HG02981 (cell line): ENCODE data around the gene MACROD1.

ENCODE experiments used
- ATAC-seq: cut with Tn5 transposase; IDR thresholded peaks from one replicate; pipeline ENCODE4 v1.9.1; 2021; ENCODE audit warnings: mild to moderate bottlenecking, moderate library complexity; ENCODE audit not compliant: unreplicated experiment

Gene MACROD1

DNA sequence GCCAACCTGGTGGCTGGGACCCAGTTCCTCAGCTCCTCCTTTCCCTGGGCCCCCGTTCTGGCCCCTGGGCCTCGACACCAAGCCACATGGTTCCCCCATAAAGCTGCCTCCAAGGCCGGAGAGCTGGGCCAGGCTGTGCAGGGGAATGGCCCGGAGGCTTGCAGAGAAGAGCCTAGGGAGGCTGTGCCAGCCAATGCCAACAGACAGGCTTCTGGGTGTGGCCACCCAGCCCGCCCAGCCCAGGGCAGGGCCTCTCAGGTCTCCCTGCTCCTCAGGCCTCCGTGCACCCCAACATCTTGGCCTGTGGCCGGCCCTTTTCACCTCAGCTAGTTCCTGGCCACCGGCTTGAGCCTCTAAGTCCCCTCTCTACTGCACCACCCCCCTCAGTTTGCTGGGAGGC lies 147.6 kb downstream of the MACROD1 start:
- no peak for ATAC-seq

DNA sequence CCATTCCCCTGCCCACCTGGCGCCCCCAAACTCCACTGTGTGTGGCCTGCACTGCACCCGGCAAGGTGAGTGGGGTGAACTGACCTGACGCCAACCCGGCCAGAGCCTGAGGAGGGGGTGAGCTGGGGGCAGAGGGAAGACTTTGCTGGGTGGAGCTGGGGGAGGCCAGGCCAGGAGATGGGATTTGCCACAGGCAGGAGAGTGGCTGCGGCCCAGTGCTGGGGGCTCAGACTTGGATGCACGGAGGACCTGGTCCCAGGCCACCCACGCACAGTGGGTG lies 148.0 kb downstream of the MACROD1 start:
- ATAC-seq: no peak

DNA sequence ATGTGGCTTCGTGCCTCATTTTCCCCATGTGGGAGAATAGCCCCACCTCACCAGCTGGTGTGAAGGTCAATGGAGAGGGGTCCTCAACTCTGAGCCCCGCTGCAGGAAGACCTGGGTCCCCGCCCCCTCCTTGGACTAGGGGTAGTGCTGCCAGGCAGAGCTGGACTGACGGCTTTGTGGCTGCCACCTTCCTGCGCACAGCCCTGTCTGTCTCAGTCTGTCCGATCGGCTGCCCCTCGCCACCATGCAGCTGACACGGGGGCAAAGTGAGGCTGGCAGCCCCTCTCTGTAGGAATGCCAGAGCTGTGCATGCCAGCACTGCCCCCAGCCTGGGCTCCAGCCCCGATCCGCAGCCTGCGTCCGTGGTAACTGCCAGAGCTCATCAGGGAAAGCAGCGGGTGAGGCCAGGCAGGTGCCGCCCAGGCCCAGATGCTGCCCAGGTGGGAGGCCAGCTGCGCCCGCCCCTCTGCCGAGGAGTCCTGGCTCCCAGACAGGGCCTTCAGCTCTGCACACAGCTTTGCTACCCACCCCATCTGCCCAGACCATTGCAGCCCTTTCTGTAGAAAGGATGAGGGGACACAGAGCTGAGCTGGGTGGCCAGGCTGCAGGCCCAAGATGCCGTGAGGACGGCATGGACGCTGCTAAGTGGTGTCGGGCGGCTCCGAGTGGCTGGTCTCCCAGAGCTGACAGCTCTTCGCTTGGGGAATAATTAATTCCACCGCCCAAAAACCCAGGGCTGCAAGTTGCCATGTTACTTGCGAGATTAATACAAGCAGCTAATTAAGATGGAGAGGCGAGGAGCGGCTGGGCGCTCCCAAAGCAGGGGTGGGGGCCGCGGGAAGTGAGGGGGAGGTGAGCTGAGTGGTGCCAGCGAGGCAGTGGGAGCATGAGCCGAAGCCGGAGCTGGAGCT lies 149.7 kb downstream of the MACROD1 start:
- ATAC-seq: no peak

DNA sequence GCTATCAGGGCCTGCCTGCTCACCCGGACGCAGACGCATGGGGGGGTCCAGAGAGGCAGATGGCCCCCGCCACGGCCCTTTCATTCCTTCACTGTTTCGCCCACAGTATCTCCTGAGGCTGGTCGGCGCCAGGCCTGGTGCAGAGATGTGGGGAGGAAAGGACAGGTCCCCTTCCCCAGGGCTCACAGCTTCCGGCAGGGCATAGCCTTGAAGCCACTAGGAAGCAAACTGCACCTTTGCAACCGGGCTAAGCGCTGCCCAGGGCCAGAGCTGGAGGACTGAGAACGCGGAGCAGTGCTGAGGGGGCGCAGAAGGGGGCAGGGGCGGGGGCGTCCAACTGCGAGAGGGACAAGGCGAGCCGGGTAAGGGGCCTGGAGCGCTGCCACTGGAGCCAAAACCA lies 150.4 kb downstream of the MACROD1 start:
- ATAC-seq: no peak

DNA sequence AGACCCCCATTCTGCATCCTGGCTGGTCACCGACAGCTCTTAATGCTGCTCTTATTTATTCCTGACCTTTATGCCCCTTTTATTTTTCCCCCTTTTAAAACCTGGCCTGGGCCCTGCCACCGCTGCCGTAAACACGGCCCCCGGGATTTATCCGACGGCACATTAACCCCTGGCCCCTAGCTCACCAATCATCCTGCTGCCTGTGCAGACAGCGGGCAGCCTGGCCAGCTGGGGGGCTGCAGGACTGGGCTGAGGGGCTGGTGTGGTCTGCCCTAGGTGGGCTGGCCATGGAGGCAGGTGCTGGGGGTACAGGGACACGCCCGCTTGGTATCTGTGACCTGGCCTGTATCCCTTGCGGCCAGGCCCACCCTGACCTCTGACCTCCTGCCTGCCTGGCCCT lies 151.6 kb downstream of the MACROD1 start:
- ATAC-seq: no peak

DNA sequence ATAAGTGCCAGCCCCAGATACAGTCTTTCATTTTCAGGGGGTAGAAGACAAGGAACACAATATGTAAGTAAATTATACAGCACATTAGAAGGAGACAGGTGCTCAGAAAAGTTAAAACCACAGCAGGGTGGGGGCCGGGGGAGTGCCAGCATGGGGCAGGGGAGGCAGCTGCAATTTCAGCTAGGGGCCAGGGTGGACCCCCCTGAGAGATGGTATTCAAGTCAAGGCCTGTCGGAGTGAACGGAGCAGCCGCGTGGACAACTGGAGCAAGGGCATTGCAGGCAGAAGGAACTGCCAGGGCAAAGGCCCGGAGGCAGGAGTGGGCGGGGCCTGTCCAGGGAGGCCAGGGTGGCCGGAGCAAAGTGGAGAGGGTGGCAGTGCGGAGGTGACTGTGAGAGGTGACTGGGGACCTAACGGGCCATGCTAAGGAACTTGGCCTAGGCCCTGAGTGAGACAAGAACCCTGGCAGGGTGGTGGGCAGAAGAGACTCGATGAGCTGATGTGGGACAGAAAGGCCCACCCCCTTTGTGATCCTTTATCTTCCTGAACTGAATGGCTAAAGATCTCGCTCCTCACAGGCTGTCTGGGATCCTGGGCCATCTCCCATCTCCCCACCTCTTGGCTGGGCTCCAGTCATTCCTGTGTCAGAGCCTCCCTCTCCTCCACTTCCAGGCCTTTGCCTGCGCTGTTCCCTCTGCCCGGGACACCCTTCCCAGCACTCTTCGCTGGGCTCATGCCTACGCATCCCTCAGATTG lies 152.6 kb downstream of the MACROD1 start:
- ATAC-seq: no peak

DNA sequence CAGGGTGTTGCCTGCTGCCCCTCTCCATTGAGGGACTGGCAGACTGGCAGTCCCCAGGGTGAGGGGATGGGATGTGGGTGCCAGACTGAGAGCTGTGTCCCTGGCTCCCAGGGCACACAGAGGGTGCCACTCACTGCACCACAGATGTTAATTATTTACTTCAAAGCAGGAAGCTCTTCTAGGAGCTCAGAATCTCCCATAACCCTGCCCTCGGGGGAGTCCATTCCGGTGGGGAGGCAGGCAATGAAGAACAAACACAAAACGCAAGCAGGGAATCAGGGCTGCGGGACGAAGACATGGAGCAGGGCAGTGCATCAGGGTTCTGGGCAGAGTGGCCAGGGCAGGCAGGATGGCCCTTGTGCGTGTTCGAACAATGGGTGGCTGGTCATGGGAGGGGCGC lies 154.5 kb downstream of the MACROD1 start:
- ATAC-seq: no peak

DNA sequence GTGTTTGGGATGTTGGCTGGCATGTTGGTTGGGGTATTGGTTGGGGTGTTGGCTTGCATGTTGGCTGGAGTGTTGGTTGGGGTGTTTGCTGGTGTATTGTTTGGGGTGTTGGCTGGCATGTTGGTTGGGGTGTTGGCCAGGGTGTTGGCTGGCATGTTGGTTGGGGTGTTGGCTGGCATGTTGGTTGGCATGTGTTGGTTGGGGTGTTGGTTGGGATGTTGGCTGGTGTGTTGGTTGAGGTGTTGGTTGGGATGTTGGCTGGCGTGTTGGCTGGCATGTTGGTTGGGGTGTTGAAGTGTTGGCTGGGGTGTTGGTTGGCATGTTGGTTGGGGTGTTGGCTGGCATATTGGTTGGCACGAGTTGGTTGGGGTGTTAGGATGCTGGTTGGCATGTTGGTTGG lies 155.1 kb downstream of the MACROD1 start:
- no peak for ATAC-seq

DNA sequence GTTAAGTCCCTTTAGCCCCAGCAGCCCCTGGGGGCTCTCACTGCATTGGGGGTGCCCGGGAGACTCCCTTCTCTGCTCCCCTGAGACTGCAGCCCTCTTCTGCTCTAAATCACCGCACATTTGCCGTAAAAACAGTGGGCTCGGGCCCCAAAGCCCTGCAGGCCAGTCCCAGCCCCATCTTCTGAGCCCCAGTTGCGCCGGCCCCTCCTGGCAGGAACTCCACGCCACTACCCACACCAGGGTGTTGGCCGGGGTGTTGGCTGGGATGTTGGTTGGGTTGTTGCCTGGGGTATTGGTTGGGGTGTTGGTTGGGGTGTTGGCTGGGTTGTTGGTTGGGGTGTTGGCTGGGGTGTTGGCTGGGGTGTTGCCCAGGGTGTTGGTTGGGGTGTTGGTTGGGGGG lies 156.2 kb downstream of the MACROD1 start:
- no peak for ATAC-seq

DNA sequence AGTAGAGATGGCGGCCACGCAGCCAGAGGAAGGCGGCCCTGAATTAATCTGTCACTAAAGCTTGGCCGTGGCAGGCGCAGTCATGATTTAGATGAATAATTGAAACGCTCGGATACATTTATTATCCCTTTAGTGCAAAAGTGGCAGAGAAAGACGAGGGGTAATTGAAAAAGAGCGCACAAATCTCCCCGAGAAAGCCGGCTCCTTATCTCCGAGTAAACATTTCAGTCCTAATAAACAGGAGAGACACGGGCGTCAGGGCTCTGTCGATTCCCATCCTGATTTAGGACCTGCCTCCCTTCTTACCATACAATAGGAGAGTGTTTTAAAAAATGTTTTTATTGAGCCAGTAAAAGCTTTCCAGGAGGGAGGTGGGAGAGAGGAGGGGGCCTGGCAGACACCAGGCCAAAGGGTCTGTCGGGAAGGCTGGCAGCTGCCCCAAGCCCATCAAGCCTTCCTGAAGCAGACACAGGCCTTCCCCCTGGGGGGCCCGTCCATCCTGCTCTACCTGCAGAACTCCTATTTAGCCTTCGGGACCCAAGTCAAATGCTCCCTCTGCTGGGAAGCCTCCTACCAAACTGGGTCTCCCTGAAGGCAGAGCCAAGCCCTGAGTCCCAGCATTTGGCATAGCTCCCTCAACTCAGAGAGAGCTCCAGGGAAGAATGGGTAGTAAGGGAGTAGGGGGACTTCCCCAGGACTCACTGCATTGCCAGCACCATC lies 156.8 kb downstream of the MACROD1 start:
- no peak for ATAC-seq

DNA sequence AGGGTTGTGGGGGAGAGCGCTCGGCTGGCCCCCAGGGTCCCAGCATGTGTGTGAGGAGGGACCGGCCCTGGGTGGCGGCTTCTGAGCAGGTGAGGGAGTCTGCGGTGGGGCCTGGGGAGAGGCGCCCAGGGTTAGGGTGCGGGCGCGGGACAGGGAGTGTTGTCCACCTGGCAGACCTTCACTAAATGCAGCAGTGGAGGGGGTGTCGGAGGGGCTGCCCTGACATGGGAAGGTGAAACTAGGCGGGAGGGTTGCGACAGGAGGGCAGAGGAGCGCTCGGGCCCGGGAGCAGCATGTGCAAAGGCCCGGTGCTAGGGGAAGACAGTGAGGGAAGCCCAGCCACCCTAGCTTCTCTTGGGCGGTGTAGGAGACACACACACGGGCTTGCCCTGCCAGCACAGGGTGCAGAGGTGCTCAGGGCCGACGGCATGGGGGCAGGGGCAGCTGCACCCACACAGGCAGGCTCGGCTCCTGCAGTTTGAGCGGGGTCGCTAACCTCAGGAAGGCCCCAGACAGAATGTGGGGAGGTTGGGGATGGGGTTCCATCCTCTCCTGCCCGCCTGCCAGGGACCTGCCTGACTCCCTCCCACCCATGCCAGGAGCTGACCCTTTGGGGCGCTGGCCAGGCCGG lies 157.5 kb downstream of the MACROD1 start:
- ATAC-seq: no peak

DNA sequence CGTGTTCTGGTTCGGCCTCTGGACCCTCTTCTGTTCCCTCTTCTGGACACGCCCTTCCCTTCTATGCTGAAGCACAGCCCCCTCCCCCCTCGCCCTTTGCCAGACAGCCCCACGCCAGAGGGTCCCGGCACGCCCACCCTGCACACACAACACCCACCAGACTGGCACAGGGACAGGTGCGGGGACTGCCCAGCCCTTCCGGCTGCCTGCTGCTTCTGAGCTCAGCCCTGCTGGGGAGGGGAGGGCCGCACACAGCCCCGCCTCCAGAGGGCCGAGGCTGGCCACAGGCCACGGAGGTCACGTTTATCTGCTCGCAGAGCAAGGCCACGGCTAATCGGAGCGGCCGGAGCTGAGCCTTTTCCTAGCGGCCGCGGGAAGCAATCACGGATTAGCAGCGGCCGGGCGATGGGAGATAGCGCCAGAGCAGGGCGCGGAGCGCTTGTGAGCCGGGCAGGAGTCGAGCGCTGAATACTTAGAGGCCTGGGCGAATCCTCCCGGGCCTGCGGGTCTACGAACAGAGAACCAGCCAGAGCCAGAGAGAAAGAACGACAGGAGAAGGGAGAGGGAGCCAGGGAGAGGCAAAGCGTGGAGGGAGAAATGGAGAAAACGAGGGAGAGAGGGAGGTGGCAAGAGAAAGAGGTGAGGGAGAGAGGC lies 158.2 kb downstream of the MACROD1 start:
- ATAC-seq: no peak

DNA sequence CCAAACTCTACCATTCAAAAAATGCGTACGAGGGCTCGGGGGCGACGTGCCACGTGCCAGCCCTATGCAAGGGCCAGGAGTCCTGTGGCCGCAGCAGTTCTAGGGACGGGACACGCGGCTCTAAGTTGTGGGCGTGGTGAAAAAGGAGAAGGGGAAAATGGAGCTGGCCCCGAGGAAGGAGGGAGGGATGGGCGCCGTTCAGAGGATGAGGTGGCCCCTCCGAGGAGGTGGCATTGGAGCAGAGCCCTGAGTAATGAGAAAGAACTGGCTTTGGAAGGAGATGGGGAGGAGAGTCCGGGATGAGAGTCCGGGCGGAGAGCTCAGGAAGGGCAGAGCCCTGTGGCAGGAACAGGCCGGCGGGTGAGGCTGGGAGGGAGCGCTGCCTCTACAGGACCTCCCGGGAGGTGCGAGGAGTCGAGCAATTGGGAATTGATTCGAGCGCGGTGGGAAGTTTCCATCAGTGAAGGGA lies 158.7 kb downstream of the MACROD1 start:
- ATAC-seq: no peak

DNA sequence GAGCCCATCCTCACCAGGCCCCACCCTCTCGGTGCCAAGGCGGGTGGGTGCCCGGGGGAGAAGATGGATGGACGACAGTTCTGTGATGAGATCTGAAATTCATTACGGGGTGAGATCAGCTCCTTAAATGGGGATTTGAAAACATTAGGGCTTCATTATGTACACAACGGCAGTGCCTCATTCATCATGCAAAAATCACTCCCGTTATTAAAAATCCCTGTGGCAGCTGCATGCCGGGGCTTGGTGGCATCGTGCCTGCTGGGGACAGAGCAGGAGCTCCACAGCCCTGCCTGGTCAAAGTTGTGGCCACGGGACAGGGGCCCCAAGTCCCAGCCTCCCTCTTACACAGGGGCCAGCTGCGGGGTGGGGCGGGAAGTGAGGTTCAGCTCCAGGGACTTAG lies 159.5 kb downstream of the MACROD1 start:
- ATAC-seq: no peak

DNA sequence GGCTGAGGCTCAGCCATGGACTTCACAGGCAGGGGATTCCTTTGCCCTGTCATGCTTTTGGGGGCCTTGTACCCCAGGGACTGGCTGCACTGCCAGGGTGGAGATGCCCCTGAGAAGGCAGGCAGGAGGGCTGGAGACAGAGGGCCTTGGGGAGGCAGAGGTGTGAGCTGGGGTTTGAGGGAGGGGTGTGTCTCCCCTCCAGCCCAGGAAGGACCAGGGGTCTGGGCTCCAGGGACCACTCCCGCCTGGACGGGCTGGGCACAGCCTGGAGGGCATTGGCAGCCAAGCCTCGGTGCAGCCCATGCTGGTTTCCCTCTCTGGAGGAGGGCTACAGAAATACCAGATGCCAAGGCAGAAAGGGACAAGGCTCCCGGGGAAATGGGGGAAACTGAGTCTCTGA lies 160.2 kb downstream of the MACROD1 start:
- no peak for ATAC-seq

DNA sequence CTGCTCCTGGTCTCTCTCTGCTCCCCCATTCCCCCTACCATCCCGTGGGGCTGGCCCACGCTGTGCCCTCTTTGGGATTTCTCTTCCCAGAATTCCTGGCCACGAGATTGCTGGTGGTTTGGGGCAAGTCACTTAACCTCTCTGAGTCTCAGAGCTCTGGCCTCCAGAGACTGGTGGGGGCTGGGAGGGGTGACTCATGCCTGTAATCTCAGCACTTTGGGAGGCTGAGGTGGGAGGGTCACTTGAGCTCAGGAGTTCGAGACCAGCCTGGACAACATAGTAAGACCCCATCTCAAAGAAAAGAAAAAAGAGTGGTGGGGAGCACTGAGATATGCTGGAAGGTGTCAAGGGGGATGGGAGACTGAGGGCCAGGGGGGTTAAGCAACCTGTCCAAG lies 161.3 kb downstream of the MACROD1 start:
- ATAC-seq: no peak

DNA sequence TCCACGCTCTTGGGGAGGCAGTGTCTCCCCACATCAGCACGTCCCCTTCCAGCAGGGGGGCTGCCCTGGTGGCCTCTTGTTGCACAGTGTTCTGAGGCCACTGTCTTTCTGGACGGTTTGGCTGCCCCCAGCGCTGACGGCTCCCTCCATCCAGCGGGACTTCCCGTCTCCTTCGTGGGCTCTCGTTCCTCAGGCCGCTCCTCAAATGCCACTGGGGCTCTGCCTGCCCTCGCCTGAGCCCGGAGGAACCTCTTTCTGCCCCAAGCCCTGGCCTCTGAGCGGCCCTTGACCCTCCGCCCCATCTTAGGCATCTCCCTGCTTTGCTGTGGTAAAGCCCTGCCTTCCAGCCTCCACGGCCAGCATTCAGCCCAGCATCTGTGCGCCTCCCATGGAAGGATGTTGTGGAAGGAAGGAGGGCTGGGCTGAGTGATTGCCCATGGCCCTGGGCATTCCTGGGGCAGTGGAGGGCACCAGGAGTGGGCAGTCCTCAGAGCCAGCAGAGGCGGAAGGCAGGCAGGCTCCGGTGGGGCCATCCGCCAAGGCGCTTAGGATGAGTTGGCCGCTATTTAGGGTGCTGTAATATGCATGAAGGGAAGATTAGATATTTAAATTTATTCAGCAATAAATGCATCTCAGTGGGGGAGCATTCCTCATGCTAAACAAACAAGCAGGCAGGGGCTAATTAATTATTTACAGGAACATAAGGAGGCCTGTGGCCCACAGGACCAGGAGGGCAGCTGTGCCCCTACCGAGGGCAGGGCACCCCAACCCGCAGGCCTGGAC lies 161.9 kb downstream of the MACROD1 start:
- no peak for ATAC-seq

DNA sequence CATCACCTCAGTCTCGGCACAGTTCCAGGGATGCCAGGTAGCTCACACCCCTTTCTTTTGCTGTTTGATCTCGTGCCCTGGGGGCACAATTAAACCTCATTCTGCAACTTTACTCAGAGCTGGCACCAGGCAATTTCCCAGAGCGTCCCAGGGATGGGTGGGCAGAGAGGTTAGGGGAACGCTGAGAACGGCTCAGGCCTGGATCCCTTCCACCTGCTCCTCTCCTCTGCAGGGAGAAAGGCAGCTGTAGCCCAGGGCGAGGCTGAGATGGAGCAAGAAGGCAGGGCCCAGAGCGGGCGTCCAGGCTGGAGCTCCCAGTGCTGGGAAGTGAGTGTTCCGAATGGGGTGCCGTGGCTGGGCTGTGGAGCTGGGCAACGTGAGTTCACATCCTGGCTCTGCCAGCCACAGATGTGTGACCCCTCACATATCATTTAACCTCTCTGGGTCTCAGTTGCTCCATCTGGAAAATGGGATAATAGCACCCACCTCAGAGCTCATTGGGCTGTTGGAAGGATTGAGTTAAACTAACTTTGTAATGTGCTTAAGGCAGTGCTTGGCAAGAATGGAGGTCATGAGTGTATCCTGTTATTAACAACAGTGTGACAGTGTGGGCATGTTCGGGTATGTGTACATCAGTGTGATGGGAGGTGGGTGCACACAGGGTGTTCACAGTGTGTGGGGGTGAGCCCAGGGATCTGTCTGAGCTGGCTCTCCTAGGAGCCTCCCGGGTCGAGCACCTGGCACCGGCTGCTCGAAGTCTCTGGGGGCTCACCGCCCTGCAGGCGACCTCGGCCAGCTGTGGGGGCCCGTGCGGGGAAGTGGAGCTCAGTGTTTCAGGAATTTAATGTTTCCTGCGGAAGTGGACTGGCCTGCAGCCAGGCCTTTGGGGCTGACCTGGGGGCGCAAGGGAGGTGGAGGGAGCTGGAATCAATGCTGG lies 164.2 kb downstream of the MACROD1 start:
- no peak for ATAC-seq
